HG03565 (cell line): ENCODE data around the gene CALCOCO1.
A peak's percentile ranks its signal among the peaks of the same experiment; 100 is the strongest.

Experiments
- ATAC-seq: cut with Tn5 transposase; IDR thresholded peaks from one replicate; pipeline ENCODE4 v1.9.1; 2021; ENCODE audit warnings: mild to moderate bottlenecking, moderate library complexity; ENCODE audit not compliant: unreplicated experiment

The CALCOCO1 gene

DNA sequence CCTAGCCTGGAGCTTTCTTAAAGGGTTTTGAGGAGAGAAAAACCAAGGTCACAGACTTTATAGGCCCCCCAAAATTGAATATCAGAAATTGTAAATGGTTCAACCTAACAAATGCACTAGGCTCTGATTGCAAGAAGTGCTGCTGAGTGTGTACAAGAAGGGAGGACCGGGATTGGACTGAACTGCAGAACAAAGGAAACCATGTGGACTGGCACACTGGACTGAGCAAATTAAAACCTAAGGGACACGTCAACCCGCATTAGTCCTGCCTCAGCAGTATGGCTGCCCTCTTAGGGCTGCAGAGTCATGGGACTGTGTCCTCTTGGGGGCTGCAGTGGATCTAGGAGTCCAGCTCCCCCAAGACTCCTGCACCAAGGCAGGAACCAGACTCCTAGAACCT, 25.4 kb upstream of the CALCOCO1 start:
- ATAC-seq, result no peak

DNA sequence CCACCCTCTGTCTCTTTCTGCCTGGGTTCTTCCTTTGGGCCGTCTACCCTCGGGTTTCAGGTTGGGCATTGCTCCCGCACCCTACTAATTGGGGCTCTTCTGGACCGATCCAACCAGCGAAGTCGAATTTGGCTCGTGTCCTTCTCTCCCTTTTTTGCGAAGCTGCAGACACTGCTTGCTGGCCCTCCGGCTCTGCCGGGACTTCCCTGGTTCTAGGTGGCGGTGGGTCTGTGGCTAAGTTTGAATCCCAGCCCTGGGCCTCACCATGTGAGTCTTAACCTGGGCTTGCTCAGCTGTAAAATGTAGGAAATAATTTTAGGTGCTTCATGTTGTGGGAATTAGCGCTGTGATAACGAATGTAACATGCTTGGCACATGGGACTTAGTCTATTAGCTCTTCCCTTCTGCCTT, 24.9 kb upstream of the CALCOCO1 start:
- no peak for ATAC-seq

DNA sequence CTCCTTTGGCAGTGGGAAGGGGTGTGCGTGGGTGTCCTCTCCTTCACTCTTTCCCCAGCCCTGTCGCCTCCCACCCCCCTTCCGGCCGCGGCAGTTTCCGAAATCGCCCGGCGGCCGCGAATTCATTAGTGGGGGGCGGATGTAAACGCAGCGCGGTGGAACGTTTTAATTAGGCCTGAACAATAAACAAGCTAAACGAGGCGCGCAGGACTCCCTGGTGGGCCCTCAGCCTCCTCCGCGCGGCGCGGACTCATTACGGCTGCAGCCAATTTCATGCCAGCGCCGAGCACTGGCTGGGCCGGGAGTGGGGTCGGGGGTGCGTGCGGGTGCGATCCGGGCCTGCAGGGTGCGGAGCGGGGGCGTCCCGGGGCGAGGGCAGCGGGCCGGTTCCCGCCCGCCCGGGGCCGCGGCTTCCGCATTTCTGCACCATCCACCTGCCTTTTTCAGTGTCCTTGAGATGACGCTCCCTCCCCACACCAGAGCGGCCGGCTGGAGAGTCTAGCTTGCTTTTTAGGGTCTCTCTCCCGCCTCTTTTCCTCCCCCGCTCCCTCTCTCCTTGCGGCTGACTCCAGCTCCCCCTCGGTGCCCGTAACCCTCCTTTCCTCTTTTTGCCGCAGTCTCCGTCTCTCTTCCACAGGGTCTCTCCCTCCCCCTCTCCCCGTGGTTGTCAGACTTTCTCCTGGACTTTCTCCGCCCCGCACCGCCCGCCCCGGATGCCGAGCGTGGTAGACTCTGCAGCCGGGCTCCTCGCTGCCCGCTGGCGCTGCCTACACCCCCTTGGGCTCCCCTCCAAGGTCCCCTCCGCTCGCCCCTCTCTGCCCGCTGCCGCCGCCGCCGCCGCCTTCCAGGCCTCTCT, 24.3 kb upstream of the CALCOCO1 start, which contains the start of gene CISTR:
TSS of gene CISTR (minus strand) at position 644 of the 856 bp plus-strand sequence.
- no peak for ATAC-seq

DNA sequence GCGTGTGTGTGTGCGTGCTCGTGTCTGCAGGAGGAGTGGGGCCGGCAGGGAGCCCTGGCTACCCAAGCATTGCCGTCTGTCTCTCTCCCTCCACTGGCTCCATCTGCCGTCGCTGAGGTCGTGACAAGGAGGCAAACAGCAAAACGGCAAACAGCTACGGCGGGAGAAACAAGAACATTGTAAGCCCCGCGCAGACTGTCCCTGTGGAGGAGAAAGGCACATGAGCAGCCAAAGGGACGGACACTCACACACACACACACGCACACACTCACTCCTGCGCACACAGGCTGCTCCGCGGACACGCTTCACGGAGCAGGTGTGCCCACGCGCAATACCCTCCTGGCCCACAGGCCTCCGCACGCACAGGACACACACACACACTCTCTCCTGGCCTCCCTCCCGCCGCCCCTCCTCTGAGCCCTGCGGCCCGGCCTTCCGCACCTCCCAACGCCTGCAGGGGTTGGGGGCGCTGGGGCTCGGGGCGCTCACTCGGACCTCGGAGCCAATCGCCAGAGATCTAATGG, 23.6 kb upstream of the CALCOCO1 start:
- no peak for ATAC-seq

DNA sequence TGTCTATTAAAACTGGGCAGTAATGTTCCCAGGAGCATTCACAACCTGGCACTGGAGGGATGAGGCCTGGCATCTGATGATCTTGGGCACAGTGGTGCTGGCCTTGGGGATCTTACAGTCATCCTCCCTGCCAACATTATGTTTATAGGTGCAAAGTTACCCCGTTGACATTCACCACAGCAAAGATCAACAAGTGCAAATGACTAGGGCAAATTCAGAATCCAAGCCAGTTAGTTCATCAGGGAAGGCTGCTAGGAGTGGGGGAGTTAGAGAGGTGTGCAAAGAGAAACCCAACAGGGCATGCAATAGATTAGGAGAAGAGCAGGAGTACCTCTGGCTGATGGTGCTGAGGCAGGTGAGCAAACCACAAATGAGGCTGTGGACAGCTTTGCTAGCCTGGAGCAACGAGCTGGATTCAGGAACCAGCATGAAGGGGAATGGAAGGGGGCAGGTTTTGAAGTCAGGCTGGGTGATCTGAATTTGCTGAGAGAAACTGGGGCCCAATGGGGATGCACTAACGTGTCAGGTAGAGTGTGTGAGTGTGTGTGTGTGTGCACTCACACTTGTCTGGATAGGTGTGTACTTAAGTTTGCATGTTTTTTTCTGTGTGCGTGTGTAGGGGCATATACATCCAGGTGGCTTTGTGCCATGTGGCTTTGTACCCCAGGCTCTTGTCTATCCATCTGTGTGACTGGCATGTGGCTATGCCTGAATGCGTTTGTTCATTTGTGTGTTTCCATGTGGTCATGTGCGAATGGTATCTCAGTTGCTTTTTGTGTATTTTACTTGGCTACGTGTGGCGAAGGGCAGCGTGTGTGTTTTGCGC, 22.9 kb upstream of the CALCOCO1 start:
- no peak for ATAC-seq

DNA sequence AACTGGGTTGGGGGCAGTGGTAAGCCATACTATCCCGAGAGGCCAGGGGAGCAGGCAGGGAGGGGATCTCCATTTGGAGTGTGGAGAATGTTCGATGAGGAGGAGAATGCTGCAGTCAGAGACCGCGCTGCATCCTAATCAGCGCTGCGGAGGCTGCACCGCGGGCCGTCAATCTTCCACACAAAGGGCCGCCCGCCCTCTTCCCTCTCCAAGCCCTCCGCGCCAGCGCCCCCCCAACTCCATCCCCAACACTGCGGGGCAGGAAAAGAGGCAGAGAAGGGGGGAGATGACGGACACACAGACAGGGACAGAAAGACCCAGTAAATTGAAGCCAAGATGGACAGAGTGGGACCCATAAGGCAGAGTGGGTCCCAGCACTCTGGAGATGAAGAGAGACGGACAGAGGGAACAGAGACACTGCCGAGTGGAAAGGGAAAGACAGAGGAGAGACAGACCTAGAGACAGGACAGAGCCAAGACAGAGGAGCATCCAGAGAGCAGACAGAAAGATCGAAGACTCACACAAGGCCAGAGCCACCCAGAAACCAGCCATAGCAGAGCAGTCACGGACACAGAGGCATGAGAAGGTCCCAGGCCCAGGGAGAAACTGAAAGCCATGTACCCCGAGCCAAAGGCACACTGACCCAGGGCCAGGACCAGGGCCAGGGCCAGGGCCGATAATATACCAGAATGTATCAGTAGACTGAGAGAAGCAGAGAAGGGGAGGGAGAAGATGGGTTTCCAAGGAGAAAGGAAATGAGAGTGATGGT, 21.0 kb upstream of the CALCOCO1 start:
- no peak for ATAC-seq

DNA sequence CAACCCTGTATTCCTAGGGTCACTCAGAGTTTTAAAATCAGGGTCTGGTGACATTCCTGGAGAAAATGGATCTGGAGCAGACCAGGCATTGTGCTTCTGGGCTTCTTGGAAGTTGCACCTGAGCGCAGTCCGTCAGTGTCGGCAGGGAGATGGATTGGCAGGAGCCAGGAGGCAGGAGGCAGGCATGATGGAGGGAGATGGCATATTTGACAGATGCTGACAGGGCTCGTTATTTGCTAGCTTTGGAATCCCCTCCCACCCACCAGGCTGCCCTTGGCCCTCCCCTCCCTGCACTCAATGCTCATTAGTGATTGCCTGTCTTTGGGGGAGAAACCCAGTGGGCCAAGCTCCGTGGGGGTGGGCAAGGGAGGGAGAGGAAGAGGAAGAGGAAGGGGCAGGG, 19.8 kb upstream of the CALCOCO1 start:
- ATAC-seq, result no peak

DNA sequence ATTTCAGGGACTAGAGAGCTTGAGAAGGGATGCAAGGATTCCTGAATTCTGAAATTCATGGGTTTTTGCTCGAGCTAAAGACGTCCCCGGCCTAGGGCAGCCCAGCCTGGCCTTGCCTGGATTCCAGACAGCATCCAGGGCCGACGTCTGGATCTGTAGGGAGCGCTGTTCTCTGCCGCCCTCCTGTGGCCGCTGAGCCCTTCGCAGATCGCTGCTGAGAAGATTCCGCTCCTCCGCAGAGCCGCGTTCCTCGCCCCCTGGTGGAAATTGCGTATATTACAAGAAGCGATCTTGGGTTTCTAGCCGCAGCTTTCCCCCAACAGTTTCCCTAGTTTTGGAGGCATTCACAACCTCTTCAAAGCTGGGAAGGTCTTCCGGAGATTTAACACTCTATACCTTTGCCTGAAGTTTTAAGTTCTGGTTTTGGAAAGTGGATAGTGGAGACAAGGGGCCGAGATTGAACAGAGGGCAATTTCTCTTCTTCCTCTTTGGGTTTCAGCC, 19.4 kb upstream of the CALCOCO1 start:
- peak; percentile 40 for ATAC-seq

DNA sequence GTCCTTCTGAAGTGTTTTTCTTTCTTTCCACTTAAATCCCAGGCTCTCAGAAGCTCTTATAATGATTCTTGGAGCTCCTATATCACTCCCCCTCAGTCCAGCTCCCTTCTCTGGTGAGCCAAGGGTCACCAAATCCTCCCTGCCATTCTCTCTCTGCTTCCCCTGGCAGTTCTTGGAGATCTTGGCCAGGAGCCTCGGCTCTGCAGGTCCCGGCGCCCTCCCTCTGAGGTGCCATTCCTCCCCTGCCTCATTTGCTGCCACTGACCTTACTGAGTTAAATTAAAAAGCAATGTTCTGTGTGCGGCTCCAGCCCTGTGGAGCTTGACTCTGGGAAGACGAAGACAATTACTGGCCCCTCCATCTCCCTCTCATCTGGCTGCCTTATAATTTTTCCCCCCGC, 17.5 kb upstream of the CALCOCO1 start:
- no peak for ATAC-seq

DNA sequence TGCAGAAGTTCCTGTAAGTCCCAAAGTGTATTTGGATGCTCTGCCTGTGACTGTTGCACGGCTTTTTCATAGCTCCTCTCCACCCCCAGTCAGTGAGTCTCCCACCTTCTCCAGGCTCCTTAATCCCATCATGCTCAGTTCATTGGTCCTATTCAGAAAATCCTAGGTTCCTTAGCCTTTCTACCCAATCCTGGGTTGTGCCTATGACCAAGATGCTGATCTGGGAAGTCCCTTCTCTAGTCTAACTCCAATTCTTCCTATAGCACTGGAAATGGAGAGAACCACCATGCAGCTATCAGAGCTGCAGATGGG, 16.8 kb upstream of the CALCOCO1 start:
- no peak for ATAC-seq

DNA sequence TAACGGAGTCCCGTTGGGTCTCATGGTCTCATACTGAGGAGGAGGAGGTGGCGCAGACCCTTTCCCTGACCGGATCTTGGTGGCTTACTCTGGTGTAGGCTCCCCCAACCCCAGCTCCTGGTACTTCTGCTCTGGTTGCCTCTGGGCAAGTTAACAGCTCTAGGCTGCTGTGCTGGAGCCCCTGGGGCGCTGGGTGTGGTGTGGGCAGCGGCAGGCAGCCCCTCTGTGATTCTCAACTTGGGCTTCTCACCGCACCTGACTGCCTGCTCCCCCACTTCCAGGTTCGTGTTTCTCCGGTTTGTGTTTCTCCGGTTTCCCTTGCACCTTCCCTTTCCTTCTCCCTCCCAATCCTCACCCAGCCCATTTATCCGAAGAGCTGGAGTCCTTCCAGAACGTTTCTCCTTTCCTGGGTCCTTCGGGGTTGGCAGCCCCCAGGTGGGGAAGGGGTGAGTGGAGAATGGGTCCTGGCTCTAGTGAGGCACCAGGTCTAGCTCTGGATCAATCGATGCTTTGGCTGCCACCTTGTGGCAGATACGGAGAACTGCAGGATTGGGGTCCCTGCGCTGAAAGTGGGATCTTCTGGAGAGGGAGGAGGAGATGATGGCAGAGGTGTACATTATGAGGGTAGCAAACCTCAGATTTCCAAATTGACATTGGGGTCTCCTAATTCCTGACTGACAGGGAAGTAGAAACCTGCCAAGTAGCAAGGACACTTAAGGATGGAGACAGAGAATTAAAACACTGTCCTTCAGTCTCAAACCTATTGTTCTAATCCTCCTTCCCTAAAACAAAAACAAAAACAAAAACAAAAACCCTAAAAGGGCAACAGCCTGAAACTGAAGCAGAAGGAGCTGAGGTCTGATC, 16.2 kb upstream of the CALCOCO1 start:
- ATAC-seq, result peak; percentile 42

DNA sequence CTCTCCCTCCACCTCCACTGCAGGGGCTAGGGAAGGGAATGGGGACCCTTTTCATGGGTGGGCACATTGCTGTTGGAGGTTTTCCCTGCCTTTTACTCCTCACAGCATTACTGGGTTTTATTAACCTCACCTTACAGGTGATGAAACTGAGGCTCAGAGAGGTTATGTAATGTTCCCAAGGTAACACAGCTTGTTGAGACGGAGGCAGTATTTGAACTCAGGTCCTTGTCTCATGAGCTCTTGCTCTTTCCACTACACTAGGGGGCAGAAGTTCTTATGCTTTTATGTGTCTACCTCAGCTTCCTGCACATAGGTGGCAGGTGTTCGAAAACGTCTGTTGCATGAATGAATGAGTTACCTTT, 12.9 kb upstream of the CALCOCO1 start:
- ATAC-seq, result no peak

DNA sequence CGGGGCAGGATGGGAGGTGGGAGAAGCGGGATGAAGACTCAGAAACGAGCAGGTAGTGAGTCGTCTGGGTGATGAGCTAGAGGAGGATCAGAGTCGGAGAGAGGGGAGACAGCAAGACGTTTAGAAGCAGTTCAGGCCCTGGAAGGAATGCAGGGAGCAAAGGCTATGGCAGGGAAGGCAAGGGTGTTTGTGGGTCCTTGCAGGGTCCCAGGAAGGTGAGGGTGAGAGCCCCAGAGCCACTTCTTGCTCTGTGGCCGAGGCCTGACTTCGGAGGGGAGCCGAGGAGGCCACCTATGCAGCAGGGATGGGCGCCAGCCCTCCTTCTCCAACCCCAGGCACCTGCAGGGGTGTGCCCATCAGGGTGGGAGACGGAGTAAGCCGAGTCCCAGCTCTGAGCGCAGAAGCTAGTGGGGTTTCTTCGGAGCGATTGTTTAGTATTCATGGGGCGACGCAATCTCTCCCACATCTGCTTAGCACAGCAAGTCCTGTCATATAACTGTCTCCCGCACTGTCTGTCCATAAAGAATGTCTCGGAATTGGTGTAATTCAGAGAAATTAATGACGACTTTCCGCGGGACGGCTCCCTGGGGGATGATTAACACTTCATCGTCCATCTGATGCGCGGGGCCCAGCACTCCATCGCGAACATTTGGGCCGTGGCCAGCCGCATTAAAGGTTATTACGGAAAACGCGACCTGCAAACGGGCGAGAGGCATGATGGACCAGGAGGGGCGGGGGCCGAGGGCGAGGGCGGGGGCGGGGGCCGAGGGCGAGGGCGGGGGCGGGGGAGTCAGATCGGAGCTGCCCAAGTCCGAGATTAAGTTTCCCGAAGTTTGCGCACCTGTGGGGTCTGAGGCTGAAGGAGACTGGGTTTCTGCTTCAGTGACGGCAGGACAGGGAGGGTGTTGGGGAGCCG, 12.2 kb upstream of the CALCOCO1 start:
- no peak for ATAC-seq

DNA sequence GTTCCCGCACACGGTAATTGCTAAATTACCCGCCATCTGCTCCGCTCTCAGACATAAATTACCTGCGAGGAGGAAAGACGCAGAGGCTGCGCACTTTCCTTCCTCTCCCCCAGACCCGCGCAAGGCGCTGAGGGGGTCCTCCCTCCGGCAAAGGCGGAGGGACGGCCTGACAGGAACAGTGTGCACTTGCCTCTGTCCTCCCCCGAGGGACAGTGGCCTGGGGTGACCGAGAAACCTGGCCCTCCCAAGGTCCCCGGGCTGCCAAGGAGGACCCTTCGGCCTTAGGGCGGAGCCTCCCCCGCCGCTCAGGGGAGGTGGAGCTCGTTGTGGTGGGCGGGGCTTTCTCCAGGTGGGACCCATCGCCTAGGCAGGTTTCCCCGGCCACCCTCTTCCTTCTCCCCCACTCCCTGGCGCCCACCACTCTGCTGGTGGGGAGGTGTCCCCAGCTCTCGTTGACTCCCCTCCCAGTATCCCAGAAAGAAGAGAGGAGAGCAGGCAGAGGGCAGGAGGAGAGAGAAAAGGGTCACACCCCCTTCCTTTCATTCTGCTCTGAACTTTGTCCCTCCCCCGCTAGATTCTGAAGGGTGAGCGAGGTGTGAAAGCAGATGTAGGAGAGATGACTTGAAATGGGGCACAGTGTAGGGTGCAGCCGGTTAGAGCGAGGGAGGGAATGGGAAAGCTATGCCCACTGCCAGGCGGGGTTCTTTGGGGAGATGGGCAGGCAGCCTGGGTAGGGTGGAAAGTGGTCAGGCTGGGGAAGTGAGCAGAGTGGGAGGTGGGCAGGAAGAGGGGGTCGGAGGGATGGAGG, 11.4 kb upstream of the CALCOCO1 start:
- ATAC-seq, result no peak

DNA sequence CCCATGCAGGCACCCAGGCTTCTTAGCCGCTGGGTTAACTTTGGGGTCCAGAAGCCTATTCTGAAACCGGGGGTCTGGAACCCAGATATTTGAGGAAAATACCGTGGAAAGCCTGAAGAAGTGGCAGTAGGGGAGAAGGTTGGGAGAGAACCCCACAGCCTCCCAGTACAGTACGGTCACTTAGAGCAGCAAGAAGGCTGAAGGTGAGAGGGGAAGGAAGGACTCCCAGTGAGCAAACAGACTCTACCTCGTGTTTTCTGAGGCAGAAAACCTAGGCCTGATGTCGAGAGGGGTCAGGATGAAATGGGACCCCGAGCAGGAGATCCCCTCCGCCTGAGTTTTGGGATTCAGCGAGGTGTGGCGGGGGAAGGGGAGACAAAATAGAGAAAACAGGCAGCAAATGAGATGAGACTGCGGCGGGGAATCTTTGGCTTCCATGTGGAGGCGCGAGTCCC, 10.7 kb upstream of the CALCOCO1 start:
- no peak for ATAC-seq

DNA sequence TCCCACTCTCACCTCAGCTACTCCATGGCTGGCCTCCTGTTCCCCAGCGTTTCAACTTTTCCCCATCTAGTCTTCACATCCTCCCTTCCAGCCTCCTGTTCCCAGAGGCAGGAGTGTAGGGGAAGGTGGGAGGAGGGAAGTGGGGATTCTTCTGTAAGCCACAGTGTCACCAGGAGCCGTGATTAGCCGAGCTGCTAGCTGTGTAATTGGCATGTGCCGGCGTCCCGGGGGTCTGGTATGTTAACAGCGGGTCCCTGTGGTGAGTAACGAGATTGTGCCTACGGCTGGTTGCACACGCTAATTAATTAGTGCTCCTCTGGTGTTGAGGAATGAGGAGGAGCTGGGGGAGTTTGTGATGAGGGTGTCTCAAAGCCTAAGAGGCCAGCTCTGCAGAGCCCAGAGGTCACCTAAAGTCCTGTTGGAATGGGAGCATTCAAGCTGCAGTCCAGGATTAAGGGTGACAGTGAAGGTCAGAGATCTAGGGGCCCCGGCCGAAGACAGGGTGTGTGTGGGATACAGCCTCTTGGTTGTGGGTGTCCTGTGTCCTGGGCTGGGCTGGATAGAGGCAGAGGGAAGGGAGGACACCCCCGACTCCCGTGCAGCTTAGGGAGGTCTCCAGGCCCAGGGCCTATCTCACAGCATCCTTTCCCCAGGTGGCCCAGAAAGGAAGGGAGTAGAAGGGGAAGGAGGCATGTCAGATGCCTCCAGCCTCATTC, 10.0 kb upstream of the CALCOCO1 start:
- no peak for ATAC-seq

DNA sequence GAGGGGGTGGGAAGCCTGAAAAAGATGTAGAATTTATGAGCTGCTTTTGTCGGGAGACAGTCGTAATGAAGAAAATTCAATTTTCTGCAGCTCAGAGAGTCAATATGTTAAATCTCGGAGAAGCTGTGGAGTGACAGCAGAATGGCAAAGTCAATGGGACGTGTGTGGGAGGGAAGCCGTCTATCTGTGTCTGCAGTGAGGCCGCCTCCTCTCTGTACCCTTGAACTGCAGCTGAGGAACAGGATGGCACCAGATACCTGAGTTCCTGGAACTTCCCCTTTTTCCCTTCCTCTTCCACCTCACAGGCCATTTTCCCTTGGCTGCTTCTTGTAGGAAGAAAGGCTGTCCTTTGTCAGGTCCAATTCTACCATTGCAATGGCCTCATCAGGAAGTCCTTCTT, 9.3 kb upstream of the CALCOCO1 start:
- ATAC-seq, result no peak

DNA sequence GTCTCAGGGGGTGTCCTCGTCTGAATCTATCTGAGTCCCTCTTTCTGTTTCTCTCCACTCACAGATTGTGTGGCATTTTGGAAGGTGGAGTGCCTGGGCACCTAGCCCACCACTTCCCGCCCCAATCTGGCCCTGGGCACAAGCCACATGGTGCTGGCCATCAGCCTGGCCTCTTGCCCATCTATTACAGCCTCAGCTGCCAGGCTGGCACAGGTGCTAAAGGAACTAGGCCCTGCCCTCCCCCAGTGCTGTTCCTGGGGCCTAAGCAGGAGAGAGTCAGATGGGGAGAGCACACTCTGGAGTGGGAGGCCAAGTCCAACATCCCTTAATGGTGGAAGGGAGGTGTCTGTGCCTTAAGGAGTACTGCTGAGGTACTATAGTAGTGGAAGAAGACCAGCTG, 8.3 kb upstream of the CALCOCO1 start:
- ATAC-seq, result no peak
